Putamen (tissue), 1 donor: Measurements from ENCODE around the gene ERCC8.

ENCODE experiments used
- DNase-seq: peaks from one replicate; pipeline ENCODE4 v3.0.0-alpha.2; 2016; ENCODE audit warnings: low spot score

ERCC8 gene

DNA sequence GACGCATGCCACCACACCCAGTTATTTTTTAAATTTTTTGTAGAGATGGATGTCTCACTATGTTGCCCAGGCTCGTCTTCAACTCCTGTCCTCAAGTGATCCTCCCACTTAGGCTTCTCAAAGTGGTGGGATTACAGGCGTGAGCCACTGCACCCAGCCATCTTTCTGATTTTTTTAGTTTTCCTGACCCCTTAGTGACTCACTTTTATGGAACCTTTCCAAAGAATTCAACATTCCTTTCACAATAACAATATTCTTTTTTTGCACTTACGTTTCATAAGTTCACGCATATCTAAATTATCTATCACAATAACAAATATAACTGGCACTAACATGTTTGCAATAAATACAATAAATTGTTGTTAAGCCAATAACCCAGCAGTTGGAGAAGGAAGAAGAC is 109.3 kb downstream of the ERCC8 start:
- no peak for DNase-seq

DNA sequence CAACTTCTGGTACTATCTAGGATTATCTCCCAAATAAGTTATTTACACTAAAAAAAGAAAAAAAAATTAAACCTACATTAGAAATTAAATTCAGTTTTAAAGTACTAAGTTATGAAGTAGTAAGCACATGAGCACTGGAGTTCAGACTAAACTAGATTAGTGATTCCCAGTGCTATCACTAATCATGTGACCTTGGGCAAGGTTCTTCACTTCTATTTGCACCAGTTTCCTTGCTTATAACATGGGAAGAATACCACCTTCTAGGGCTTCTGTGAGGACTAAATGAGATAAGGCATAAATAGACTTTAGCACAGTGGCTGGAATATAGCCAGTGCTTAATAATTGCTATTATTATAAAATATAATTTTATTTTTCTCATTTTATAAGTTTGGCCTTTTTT is 111.3 kb downstream of the ERCC8 start:
- no peak for DNase-seq

GRCh38 chr5:60830581-60831127 is 114.2 kb downstream of the ERCC8 start:
- DNase-seq, result no peak

GRCh38 chr5:60829490-60830266 is 115.2 kb downstream of the ERCC8 start:
- DNase-seq, result no peak

GRCh38 chr5:60827201-60827600 is 117.7 kb downstream of the ERCC8 start:
- no peak for DNase-seq

DNA sequence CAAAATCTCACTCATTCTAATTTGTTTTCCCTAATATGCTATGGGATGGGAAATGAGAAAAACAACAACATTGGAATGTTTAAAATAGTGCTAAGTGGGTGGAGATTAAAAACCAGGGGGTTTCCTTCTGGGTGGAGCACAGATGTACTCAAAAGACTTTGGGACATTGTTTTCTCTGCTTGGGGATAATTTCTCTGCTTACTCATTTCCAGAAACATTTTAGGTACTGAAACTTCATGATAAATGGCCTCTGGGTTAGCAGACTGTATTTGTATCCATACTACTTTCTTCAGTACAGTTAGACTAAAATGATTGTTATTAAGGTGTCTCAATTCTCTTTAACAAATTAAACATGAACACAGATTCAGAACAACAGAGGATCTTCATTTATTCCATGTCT is 118.2 kb downstream of the ERCC8 start:
- DNase-seq, result no peak
